Measurements from ENCODE around the gene OR7G2. TPM values are rescaled to one million over a fixed set of nuclear protein-coding genes. Genes with fewer than 3 reads are reported as not detected.
"Not testable (repeated sequence)": the region's sequence is repeated elsewhere in the genome, so short reads cannot be mapped to it uniquely, and the experiment has no call there.

OR7G2 gene
- total RNA-seq, 1 experiment from 2014 or later = not detected

DNA sequence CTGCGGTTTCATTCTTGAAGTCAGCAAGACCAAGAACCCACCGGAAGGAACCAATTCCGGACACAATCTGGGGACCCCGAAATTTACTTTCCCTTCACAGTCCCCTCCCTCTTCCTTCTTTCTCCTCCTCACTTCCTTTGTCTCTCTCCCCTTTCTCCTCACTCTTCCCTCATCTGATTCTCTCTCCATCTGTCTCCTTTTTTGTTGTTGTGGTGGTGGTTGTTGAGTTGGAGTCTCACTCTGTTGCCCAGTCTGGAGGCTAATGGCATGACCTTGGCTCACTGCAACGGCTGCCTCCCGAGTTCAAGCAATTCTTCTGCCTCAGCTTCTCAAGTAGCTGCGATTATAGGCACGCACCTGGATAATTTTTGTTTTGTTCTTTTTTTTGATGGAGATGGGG is 53.1 kb downstream of the OR7G2 start:
- Histone ChIP-seq H4K5ac (ENCODE audit: insufficient read length, low read depth, low read length) (no peak overlapping the region), H4K20me1 (ENCODE audit: control insufficient read depth, insufficient read depth, insufficient read length) (no peaks in the 10 kb centered on the region), H3K79me2 (ENCODE audit: insufficient read depth, low read length) (no peaks in the 10 kb centered on the region), H3K18ac (ENCODE audit: insufficient read length, low read depth, low read length) (peak overlapping the region; percentile 57), H3K9me3 (ENCODE audit: control insufficient read depth, low read depth, low read length) (no peaks in the 10 kb centered on the region), H4K8ac (replicated peaks; ENCODE audit: insufficient read length, low read depth, low read length) (no peak overlapping the region), H3T11ph (ENCODE audit: low read length) (no peak overlapping the region), H2BK12ac (ENCODE audit: insufficient read length, low read depth, low read length) (no peak overlapping the region), H2AFZ (ENCODE audit: low read length) (no peak overlapping the region), H3K27me3 (ENCODE audit: insufficient read depth, low read length) (no peaks in the 10 kb centered on the region), H2AK5ac (ENCODE audit: insufficient read length, low read length) (no peak overlapping the region), H2BK5ac (ENCODE audit: insufficient read length, low read length) (no peak overlapping the region), H4K91ac (ENCODE audit: insufficient read length, low read depth, low read length) (no peak overlapping the region), H2BK20ac (ENCODE audit: low read depth, low read length, poor library complexity, severe bottlenecking) (peak overlapping the region; percentile 64), H3K56ac (ENCODE audit: insufficient read length, low read depth, low read length) (no peak overlapping the region), H3K4ac (ENCODE audit: low read depth, low read length) (no peak overlapping the region), H2BK15ac (ENCODE audit: low read depth, low read length) (no peak overlapping the region), H2BK120ac (ENCODE audit: low read depth, low read length, poor library complexity, severe bottlenecking) (no peak overlapping the region), H3K79me1 (ENCODE audit: insufficient read depth, low read depth, low read length, poor library complexity, severe bottlenecking) (no peaks in the 10 kb centered on the region), H3K23ac (ENCODE audit: insufficient read length, low read depth, low read length) (no peak overlapping the region), H3K27ac (ENCODE audit: insufficient read length, low read depth, low read length) (no peak overlapping the region), H3K4me2 (ENCODE audit: insufficient read depth, insufficient read length, low read length) (no peak overlapping the region), H3K9ac (ENCODE audit: extremely low read depth, insufficient read length, low read length) (no peak overlapping the region), H3K23me2 (ENCODE audit: insufficient read length, low read depth, low read length, poor library complexity, severe bottlenecking) (no peaks in the 10 kb centered on the region), H3K4me1 (ENCODE audit: insufficient read depth, low read length) (no peaks in the 10 kb centered on the region; the same call in 1 of the 2 replicates), H3K14ac (ENCODE audit: insufficient read depth, low read length) (no peak overlapping the region)
- Mint-ChIP-seq H3K4me1 (peaks cover 26 to 40% of the 10 kb centered on the region in 2 experiments), H3K9me3 (peaks cover 0 to 2% of the 10 kb centered on the region in 2 experiments; a peak in 3 of 5 replicates), H3K4me3 (no peak overlapping the region), H3K36me3 (ENCODE audit: insufficient read depth in 1 of 3, low read depth in 3 of 3) (peaks cover 0 to 5% (median 0%) of the 10 kb centered on the region in 3 experiments; a peak in 2 of 7 replicates), H3K27ac (peak overlapping the region in 2 of 3 experiments; percentile 88 to 93; a peak in 3 of 7 replicates), H3K27me3 (ENCODE audit: low read depth) (no peaks in the 10 kb centered on the region)
- DNase-seq = no peak
- no peak for TF ChIP-seq CTCF (conservative IDR thresholded peaks at IDR 0.05)
- no CpG with 5 or more reads among the region's 8 CpGs for WGBS (ENCODE audit: extremely low coverage, insufficient read length, low lambda C conversion rate)

DNA sequence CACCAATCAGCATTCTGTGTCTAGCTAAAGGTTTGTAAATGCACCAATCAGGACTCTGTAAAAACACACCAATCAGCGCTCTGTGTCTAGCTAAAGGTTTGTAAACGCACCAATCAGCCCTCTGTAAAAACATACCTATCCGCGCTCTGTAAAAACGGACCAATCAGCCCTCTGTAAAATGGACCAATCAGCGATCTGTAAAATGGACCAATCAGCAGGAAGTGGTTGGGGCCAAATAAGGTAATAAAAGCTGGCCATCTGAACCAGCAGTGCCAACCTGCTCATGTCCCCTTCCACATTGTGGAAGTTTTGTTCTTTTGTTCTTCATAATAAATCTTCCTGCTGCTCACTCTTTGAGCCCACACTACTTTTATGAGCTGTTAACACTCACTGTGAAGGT is 53.6 kb downstream of the OR7G2 start:
- no CpG with 5 or more reads among the region's 6 CpGs for WGBS (ENCODE audit: extremely low coverage, insufficient read length, low lambda C conversion rate)
- H3K4ac ChIP-seq (ENCODE audit: low read depth, low read length); H3K23ac ChIP-seq (ENCODE audit: insufficient read length, low read depth, low read length); H4K91ac ChIP-seq (ENCODE audit: insufficient read length, low read depth, low read length); H4K5ac ChIP-seq (ENCODE audit: insufficient read length, low read depth, low read length); H3K79me2 ChIP-seq (ENCODE audit: insufficient read depth, low read length); H2BK20ac ChIP-seq (ENCODE audit: low read depth, low read length, poor library complexity, severe bottlenecking); H3K4me3 Mint-ChIP-seq; H4K20me1 ChIP-seq (ENCODE audit: control insufficient read depth, insufficient read depth, insufficient read length); H2AK5ac ChIP-seq (ENCODE audit: insufficient read length, low read length); H3K27me3 ChIP-seq (ENCODE audit: insufficient read depth, low read length); H3K9ac ChIP-seq (ENCODE audit: extremely low read depth, insufficient read length, low read length); H3K9me3 Mint-ChIP-seq; H3K23me2 ChIP-seq (ENCODE audit: insufficient read length, low read depth, low read length, poor library complexity, severe bottlenecking); H3T11ph ChIP-seq (ENCODE audit: low read length); H3K56ac ChIP-seq (ENCODE audit: insufficient read length, low read depth, low read length); H3K27ac ChIP-seq (ENCODE audit: insufficient read length, low read depth, low read length); H3K36me3 Mint-ChIP-seq (ENCODE audit: insufficient read depth in 1 of 3, low read depth in 3 of 3); H2AFZ ChIP-seq (ENCODE audit: low read length); H3K9me3 ChIP-seq (ENCODE audit: control insufficient read depth, low read depth, low read length); H3K4me1 ChIP-seq (ENCODE audit: insufficient read depth, low read length); H3K14ac ChIP-seq (ENCODE audit: insufficient read depth, low read length); H3K4me2 ChIP-seq (ENCODE audit: insufficient read depth, insufficient read length, low read length); H2BK15ac ChIP-seq (ENCODE audit: low read depth, low read length); H2BK5ac ChIP-seq (ENCODE audit: insufficient read length, low read length); H4K8ac ChIP-seq (replicated peaks; ENCODE audit: insufficient read length, low read depth, low read length); H2BK120ac ChIP-seq (ENCODE audit: low read depth, low read length, poor library complexity, severe bottlenecking); H3K79me1 ChIP-seq (ENCODE audit: insufficient read depth, low read depth, low read length, poor library complexity, severe bottlenecking); H3K27me3 Mint-ChIP-seq (ENCODE audit: low read depth); DNase-seq: not testable (repeated sequence)
- peak overlapping the region; percentile 62 for H2BK12ac ChIP-seq (ENCODE audit: insufficient read length, low read depth, low read length)
- Mint-ChIP-seq H3K4me1 (peaks cover 22 to 36% of the 10 kb centered on the region in 2 experiments), H3K27ac (peak overlapping the region in 1 of 3 experiments; percentile 88; a peak in 2 of 7 replicates)
- peak overlapping the region; percentile 38 for H3K18ac ChIP-seq (ENCODE audit: insufficient read length, low read depth, low read length)
